ENCODE measurements around the gene NPR2. TPM values are rescaled to one million over a fixed set of nuclear protein-coding genes. Genes with fewer than 3 reads are reported as not detected.

NPR2 gene
- total RNA-seq = 10 to 100 TPM; 15.8 to 15.9 TPM
- 1 to 10 TPM in 1 of 2 donors, under 1 TPM in 1; 0.97 to 3.3 TPM for polyA plus RNA-seq

GRCh38 chr9:35791297-35791921 is at the start of gene NPR2:
Gene NPR2 (plus strand): TSS chr9:35791591. CDS start chr9:35792409, 818 bp downstream.
- ChIA-PET CTCF (ENCODE audit: partially characterized antibody) (interaction anchor here (1.3 to 1.8 kb wide), 2 partner anchors 87 to 91 kb away, joined by 4 to 10 read pairs; no protein-coding TSS in a partner anchor), POLR2A (ENCODE audit: partially characterized antibody) (no interaction called here)
- no peaks in the 10 kb centered on the region for H3K27me3 Mint-ChIP-seq
- Histone ChIP-seq H3K4me3 (ENCODE audit: low read length in 2 of 2) (no peak within 1 kb of the TSS), H3K27me3 (ENCODE audit: insufficient read depth, low read length) (no peaks in the 10 kb centered on the region), H3K27ac (ENCODE audit: low read depth, low read length) (no peak within 1 kb of the TSS), H3K9me3 (ENCODE audit: control insufficient read depth in 1 of 2, low read length in 2 of 2) (no peaks in the 10 kb centered on the region), H3K36me3 (ENCODE audit: insufficient read depth, low read length) (peaks cover 6% of the 10 kb centered on the region), H3K4me1 (ENCODE audit: insufficient read depth, low read length) (no peaks in the 10 kb centered on the region)
- H3K9me3 Mint-ChIP-seq = peaks cover 0 to 3% (median 0%) of the 10 kb centered on the region in 8 donors
- H3K27ac Mint-ChIP-seq = peak within 1 kb of the TSS in 1 of 7 donors; percentile 27
- peaks cover 7 to 12% (median 8%) of the 10 kb centered on the region in 4 donors for H3K4me1 Mint-ChIP-seq
- DNase-seq = no peak
- intact Hi-C loops (cut with micrococcal nuclease) = no loop called here
- H3K36me3 Mint-ChIP-seq = peaks cover 16 to 23% of the 10 kb centered on the region in 2 donors
- H3K4me3 Mint-ChIP-seq = no peak within 1 kb of the TSS

- Histone ChIP-seq H3K27me3 (ENCODE audit: insufficient read depth, low read length) (no peaks in the 10 kb centered on the region), H3K4me3 (ENCODE audit: low read length in 2 of 2) (no peak overlapping the region), H3K36me3 (ENCODE audit: insufficient read depth, low read length) (peaks cover 61% of the 10 kb centered on the region), H3K9me3 (ENCODE audit: control insufficient read depth in 1 of 2, low read length in 2 of 2) (no peaks in the 10 kb centered on the region), H3K4me1 (ENCODE audit: insufficient read depth, low read length) (peaks cover 22% of the 10 kb centered on the region), H3K27ac (ENCODE audit: low read depth, low read length) (no peak overlapping the region)
- CTCF ChIA-PET (ENCODE audit: partially characterized antibody) = interaction anchor here (0.9 to 1.8 kb wide), 3 partner anchors 10 to 84 kb away, joined by 3 to 6 read pairs (median 6); partner anchors contain the start of genes CREB3 and TLN1
- Mint-ChIP-seq H3K27me3 (no peaks in the 10 kb centered on the region), H3K4me1 (peaks cover 22 to 44% (median 29%) of the 10 kb centered on the region in 4 donors), H3K27ac (peak overlapping the region in 5 of 7 donors; percentile 30 to 74 (median 58)), H3K4me3 (peak overlapping the region in 2 of 8 donors; percentile 4 to 52), H3K36me3 (peaks cover 41 to 78% of the 10 kb centered on the region in 2 donors), H3K9me3 (no peaks in the 10 kb centered on the region)
- no peak for DNase-seq
- POLR2A ChIA-PET (ENCODE audit: partially characterized antibody) = interaction anchor here (0.6 to 1.5 kb wide), 3 partner anchors 9 to 84 kb away, joined by 4 to 9 read pairs (median 4); partner anchors contain the start of genes CCDC107, CREB3 and RMRP
- intact Hi-C loops (cut with micrococcal nuclease) = no loop called here
Observed at GRCh38 chr9:35741740-35742139, 49.7 kb upstream of the NPR2 start.

DNA sequence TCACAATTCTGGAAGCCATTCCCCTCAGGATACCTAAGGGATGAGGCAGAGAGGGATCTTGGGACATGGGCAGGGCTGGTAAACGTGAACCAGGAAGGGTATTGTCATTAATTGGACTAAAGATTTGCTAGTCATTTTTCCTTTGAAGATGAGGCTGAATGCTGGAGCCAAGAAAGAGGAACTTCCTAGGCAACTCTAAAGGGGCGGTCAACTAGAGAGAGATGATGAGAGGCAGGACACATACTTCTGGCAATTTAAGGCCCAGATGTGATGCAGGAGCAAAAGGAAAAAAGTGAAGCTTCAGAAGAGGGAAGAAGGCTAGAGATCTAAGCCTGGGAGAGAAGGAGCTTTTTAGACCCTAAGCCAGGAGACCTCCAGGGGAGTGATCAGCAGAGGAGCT is 47.9 kb upstream of the NPR2 start:
- Mint-ChIP-seq H3K9me3 (no peaks in the 10 kb centered on the region), H3K27me3 (no peaks in the 10 kb centered on the region), H3K4me1 (peaks cover 37 to 56% (median 45%) of the 10 kb centered on the region in 4 donors), H3K36me3 (peaks cover 30 to 66% of the 10 kb centered on the region in 2 donors), H3K4me3 (no peak overlapping the region), H3K27ac (peak overlapping the region in 4 of 7 donors; percentile 3 to 65 (median 23))
- peaks cover 46% of the 10 kb centered on the region for H3K36me3 ChIP-seq (ENCODE audit: insufficient read depth, low read length)
- no peaks in the 10 kb centered on the region for H3K9me3 ChIP-seq (ENCODE audit: control insufficient read depth in 1 of 2, low read length in 2 of 2)
- H3K27me3 ChIP-seq (ENCODE audit: insufficient read depth, low read length) = no peaks in the 10 kb centered on the region
- peaks cover 39% of the 10 kb centered on the region for H3K4me1 ChIP-seq (ENCODE audit: insufficient read depth, low read length)
- DNase-seq = no peak
- no peak overlapping the region for H3K4me3 ChIP-seq (ENCODE audit: low read length in 2 of 2)
- ChIA-PET CTCF (ENCODE audit: partially characterized antibody) (interaction anchor here (0.9 to 1.3 kb wide), 2 partner anchors 13 to 46 kb away, joined by 4 to 5 read pairs; no protein-coding TSS in a partner anchor), POLR2A (ENCODE audit: partially characterized antibody) (interaction anchor here (1.4 to 8.1 kb wide), 2 partner anchors 8 to 15 kb away, joined by 4 to 179 read pairs; partner anchors contain the start of genes CREB3 and TLN1)
- intact Hi-C loops (cut with micrococcal nuclease) = no loop called here
- H3K27ac ChIP-seq (ENCODE audit: low read depth, low read length) = no peak overlapping the region

- intact Hi-C loops (cut with micrococcal nuclease) = no loop called here
- Mint-ChIP-seq H3K4me3 (no peak overlapping the region), H3K4me1 (peaks cover 35 to 59% (median 46%) of the 10 kb centered on the region in 4 donors), H3K36me3 (peaks cover 25 to 63% of the 10 kb centered on the region in 2 donors), H3K27ac (peak overlapping the region in 4 of 7 donors; percentile 46 to 68 (median 62)), H3K27me3 (no peaks in the 10 kb centered on the region), H3K9me3 (no peaks in the 10 kb centered on the region)
- H3K4me1 ChIP-seq (ENCODE audit: insufficient read depth, low read length) = peaks cover 39% of the 10 kb centered on the region
- no peak overlapping the region for H3K27ac ChIP-seq (ENCODE audit: low read depth, low read length)
- DNase-seq = no peak
- H3K27me3 ChIP-seq (ENCODE audit: insufficient read depth, low read length) = no peaks in the 10 kb centered on the region
- H3K9me3 ChIP-seq (ENCODE audit: control insufficient read depth in 1 of 2, low read length in 2 of 2) = no peaks in the 10 kb centered on the region
- H3K4me3 ChIP-seq (ENCODE audit: low read length in 2 of 2) = no peak overlapping the region
- CTCF ChIA-PET (ENCODE audit: partially characterized antibody) = interaction anchor here (0.9 to 6.6 kb wide), 4 partner anchors 11 to 47 kb away, joined by 4 to 209 read pairs (median 19); partner anchors contain the start of genes CREB3 and TLN1
- H3K36me3 ChIP-seq (ENCODE audit: insufficient read depth, low read length) = peaks cover 40% of the 10 kb centered on the region
- POLR2A ChIA-PET (ENCODE audit: partially characterized antibody) = interaction anchor here (1.3 to 8.1 kb wide), 3 partner anchors 9 to 638 kb away, joined by 3 to 179 read pairs (median 4); partner anchors contain the start of genes CREB3 and TLN1
Observed at GRCh38 chr9:35743880-35744518, 47.4 kb upstream of the NPR2 start.

- CTCF ChIA-PET (ENCODE audit: partially characterized antibody) = interaction anchor here (1.0 to 6.6 kb wide), 6 partner anchors 11 to 142 kb away, joined by 3 to 209 read pairs (median 8); partner anchors contain the start of genes CREB3 and TLN1
- H3K27me3 Mint-ChIP-seq = no peaks in the 10 kb centered on the region
- H3K27ac Mint-ChIP-seq = peak overlapping the region in 2 of 7 donors; percentile 57 to 62
- Histone ChIP-seq H3K4me1 (ENCODE audit: insufficient read depth, low read length) (peaks cover 50% of the 10 kb centered on the region), H3K27ac (ENCODE audit: low read depth, low read length) (no peak overlapping the region), H3K9me3 (ENCODE audit: control insufficient read depth in 1 of 2, low read length in 2 of 2) (no peaks in the 10 kb centered on the region), H3K4me3 (ENCODE audit: low read length in 2 of 2) (no peak overlapping the region), H3K36me3 (ENCODE audit: insufficient read depth, low read length) (peaks cover 29% of the 10 kb centered on the region), H3K27me3 (ENCODE audit: insufficient read depth, low read length) (no peaks in the 10 kb centered on the region)
- peaks cover 17 to 65% of the 10 kb centered on the region in 2 donors for H3K36me3 Mint-ChIP-seq
- H3K9me3 Mint-ChIP-seq = no peaks in the 10 kb centered on the region
- peak overlapping the region in 4 of 8 donors; percentile 0 to 59 (median 38) for H3K4me3 Mint-ChIP-seq
- peaks cover 41 to 73% (median 54%) of the 10 kb centered on the region in 4 donors for H3K4me1 Mint-ChIP-seq
- POLR2A ChIA-PET (ENCODE audit: partially characterized antibody) = interaction anchor here (1.2 to 8.1 kb wide), 3 partner anchors 10 to 142 kb away, joined by 4 to 179 read pairs (median 25); partner anchors contain the start of genes CREB3 and TLN1
- intact Hi-C loops (cut with micrococcal nuclease) = loop anchor here (5.0 kb wide), 1 partner anchor 633 kb away; no protein-coding TSS in a partner anchor
- DNase-seq = no peak
Observed at GRCh38 chr9:35745569-35745968, 45.8 kb upstream of the NPR2 start.

GRCh38 chr9:35746583-35746982 is 44.8 kb upstream of the NPR2 start:
- H3K36me3 ChIP-seq (ENCODE audit: insufficient read depth, low read length) = peaks cover 38% of the 10 kb centered on the region
- no peak overlapping the region for H3K27ac ChIP-seq (ENCODE audit: low read depth, low read length)
- peak overlapping the region in 6 of 7 donors; percentile 31 to 89 (median 72) for H3K27ac Mint-ChIP-seq
- no peaks in the 10 kb centered on the region for H3K27me3 Mint-ChIP-seq
- peak overlapping the region; percentile 60 to 92 (median 91) for H3K4me3 Mint-ChIP-seq
- CTCF ChIA-PET (ENCODE audit: partially characterized antibody) = interaction anchor here (0.8 to 6.6 kb wide), 8 partner anchors 10 to 136 kb away, joined by 3 to 209 read pairs (median 17); partner anchors contain the start of genes CCDC107, CREB3, RMRP and TLN1
- H3K4me1 Mint-ChIP-seq = peaks cover 42 to 76% (median 54%) of the 10 kb centered on the region in 4 donors
- no peaks in the 10 kb centered on the region for H3K9me3 Mint-ChIP-seq
- intact Hi-C loops (cut with micrococcal nuclease) = loop anchor here (5.0 kb wide), 1 partner anchor 634 kb away; no protein-coding TSS in a partner anchor
- H3K4me1 ChIP-seq (ENCODE audit: insufficient read depth, low read length) = peaks cover 53% of the 10 kb centered on the region
- H3K36me3 Mint-ChIP-seq = peaks cover 23 to 60% of the 10 kb centered on the region in 2 donors
- no peaks in the 10 kb centered on the region for H3K27me3 ChIP-seq (ENCODE audit: insufficient read depth, low read length)
- no peaks in the 10 kb centered on the region for H3K9me3 ChIP-seq (ENCODE audit: control insufficient read depth in 1 of 2, low read length in 2 of 2)
- H3K4me3 ChIP-seq (ENCODE audit: low read length in 2 of 2) = no peak overlapping the region
- POLR2A ChIA-PET (ENCODE audit: partially characterized antibody) = interaction anchor here (0.6 to 8.1 kb wide), 4 partner anchors 10 to 759 kb away, joined by 4 to 179 read pairs (median 34); partner anchors contain the start of genes CREB3, SIT1 and TLN1
- DNase-seq = no peak

Measured in CD4-positive, alpha-beta memory T cell (primary cell).